ENCODE results near the gene ID3.

Gene ID3

DNA sequence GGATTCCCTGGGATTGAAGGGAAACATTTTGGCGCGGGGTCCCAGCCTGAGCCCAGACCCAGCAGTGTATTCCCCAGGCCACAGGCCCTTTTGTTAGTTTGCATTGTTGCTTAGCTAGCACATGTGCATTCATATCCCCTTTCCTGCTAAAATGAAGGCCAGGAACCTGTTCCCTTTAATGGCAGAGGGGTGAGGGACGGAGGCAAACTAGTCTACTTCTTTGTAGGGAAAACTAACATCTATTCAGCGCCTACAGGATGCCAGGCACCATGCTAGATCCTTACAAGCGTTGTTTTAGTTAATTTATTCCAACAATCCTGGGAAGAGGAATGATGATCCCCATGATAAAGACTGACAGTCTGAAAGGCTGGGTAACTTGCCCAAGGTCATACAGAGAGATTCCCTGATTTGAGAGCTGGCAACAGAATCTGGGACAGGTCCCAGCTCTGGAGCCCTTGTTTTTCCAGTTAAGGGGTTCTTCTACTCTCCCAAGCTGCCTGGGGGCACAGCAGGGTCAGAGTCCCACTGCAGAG is 27.7 kb downstream of the ID3 start:
- TF ChIP-seq, protein P1, sequence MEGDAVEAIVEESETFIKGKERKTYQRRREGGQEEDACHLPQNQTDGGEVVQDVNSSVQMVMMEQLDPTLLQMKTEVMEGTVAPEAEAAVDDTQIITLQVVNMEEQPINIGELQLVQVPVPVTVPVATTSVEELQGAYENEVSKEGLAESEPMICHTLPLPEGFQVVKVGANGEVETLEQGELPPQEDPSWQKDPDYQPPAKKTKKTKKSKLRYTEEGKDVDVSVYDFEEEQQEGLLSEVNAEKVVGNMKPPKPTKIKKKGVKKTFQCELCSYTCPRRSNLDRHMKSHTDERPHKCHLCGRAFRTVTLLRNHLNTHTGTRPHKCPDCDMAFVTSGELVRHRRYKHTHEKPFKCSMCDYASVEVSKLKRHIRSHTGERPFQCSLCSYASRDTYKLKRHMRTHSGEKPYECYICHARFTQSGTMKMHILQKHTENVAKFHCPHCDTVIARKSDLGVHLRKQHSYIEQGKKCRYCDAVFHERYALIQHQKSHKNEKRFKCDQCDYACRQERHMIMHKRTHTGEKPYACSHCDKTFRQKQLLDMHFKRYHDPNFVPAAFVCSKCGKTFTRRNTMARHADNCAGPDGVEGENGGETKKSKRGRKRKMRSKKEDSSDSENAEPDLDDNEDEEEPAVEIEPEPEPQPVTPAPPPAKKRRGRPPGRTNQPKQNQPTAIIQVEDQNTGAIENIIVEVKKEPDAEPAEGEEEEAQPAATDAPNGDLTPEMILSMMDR (IDR thresholded peaks at IDR 0.05), result no peak; the same call in 1 of the 2 replicates
- TF ChIP-seq ZFX (IDR thresholded peaks at IDR 0.05; ENCODE audit: borderline replicate concordance), result no peak
- H3K27ac ChIP-seq, result peak overlapping the region; percentile 98

DNA sequence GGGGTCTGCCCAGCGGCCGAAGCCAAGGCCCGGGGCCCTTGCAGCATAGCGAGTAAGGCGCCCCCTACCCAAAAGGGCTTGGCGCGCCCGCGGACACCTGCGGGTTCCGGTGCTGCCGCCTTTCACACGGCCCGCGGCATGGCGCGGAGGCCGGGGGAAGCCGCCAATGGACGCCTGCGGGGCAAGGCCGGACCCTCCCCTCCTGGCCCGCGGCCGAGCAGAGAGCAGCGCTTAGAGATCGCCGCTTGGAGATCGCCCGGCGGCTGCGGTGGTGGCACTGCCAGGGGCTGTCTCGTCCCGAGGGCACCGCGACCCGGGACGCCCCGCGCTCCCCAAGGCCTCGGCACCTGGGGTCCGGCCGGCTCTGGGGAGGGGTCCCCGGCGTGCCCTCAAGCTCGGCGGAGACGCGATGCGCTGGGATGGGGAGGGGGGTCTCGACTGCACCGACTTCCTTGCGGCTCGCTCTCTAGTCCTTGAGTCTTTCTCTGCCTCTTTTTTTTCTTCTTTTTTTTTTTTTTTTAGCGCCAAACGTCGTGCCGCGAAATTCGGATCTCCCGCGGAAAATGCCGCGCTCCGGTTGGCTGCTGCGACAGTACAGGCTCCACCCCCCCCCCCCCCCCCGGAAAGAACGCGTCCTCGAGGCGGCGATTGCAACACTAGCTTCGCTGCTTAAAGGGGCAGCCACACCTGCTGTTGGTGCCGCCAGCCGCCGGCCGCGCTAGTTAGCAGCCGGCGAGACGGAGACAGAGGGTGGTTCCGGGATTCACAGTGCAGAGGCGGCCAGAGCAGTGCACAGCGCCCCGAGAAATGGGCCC is 28.3 kb downstream of the ID3 start, which contains the start of gene E2F2:
Gene E2F2 (minus strand): TSS at position 487 of the 815 bp plus-strand sequence. CDS start 440 bp downstream, at position 47.
- peak within 1 kb of the TSS; percentile 98 for H3K27ac ChIP-seq
- no peak for TF ChIP-seq ZFX (IDR thresholded peaks at IDR 0.05; ENCODE audit: borderline replicate concordance)
- TF ChIP-seq, protein P1 (IDR thresholded peaks at IDR 0.05), result peak; percentile 27; the same call in 1 of the 2 replicates

DNA sequence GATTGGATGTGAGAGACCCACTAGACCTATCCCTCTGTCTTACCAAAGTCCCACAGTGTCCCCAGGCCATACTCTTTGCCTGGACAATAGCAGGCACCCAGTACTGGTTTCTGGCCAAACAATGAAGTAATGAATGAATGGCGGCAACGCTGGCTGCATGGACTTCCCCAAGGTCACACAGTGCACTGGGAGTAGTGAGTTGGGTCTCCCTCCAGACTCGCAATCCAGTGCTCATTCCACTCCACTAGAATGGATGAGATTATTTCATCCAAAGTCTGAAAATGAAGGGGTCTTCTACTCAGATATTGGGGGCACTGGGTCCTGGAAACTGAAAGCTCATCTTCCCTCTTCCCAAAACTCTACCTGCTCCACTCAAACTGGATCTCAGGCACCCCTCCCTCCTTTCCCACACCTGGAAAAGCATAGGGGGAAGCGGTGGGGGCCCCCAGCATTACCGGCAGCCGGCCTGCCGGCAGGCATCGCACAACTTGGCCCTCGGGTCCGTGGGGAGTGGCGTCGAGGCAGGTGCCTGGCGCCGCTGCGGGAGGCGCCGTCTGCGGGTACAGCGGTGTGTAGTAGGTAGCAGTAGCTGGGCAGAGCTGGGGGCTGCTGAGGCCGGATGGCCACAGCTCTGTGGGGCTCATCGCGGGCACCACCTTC is 29.1 kb downstream of the ID3 start:
- TF ChIP-seq, protein P1 (IDR thresholded peaks at IDR 0.05), result no peak; the same call in 1 of the 2 replicates
- TF ChIP-seq ZFX (IDR thresholded peaks at IDR 0.05; ENCODE audit: borderline replicate concordance), result no peak
- H3K27ac ChIP-seq, result peak overlapping the region; percentile 98

GRCh38 chr1:23529146-23530086 is 29.9 kb downstream of the ID3 start:
- peak overlapping the region; percentile 98 for H3K27ac ChIP-seq

DNA sequence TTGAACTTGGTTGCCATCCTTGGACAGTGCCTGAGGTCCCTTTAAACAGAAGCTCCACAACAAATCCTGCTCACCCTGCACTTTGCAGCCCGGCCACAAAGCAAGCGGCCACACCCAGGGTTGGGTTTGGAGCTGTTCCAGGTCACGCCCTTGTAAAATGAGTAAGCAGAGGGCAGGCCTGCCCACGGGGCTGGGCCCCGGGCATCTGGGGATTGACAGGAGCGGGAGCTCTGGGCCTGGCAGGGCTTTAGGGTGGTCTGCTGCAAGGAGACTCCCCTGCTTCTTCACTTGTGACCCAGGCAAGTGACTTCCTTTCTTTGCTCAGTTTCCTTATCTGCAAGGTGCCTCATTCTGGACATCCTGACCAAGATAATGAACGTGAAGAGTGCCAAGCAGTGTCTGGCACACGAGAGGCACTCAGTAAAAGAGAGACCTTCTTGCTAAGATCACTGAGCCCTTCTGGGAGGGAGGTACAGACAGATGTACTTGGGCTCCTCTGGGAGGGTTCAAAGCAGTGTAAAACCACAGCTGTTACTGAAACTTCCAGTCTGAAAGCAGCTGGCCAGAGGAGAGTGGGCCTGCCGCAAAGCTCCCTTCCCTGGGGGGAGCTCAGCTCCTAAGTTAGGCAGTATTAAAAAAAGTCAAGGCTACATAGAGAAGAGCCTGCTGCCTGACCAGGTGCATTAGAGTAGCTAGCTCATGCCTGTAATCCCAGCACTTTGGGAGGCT is 30.9 kb downstream of the ID3 start:
- no peak for TF ChIP-seq ZFX (IDR thresholded peaks at IDR 0.05; ENCODE audit: borderline replicate concordance)
- TF ChIP-seq, protein P1 (IDR thresholded peaks at IDR 0.05), result peak; percentile 9; the same call in 1 of the 2 replicates
- H3K27ac ChIP-seq, result peak overlapping the region; percentile 98

More at GRCh38 chr1:23529146-23530086, 29.9 kb downstream of the ID3 start:
- no peak for TF ChIP-seq ZFX (IDR thresholded peaks at IDR 0.05; ENCODE audit: borderline replicate concordance)
- TF ChIP-seq, protein P1 (IDR thresholded peaks at IDR 0.05), result no peak

- H3K27ac ChIP-seq, result peak overlapping the region; percentile 98
- TF ChIP-seq, protein P1 (IDR thresholded peaks at IDR 0.05), result peak; percentile 33
- TF ChIP-seq ZFX (IDR thresholded peaks at IDR 0.05; ENCODE audit: borderline replicate concordance), result no peak
Measured at GRCh38 chr1:23527900-23528249, 31.4 kb downstream of the ID3 start.
